Ectodermal cell (in vitro differentiated cells): ENCODE data around the gene RNF19B.

Experiments used
- H3K27ac ChIP-seq: 2 replicates; pipeline ENCODE4 v1.7.0; 2013; ENCODE audit warnings: mild to moderate bottlenecking, low read depth, low read length; ENCODE audit not compliant: insufficient read depth, poor library complexity, severe bottlenecking
- H3K27me3 ChIP-seq: 2 replicates; pipeline ENCODE4 v1.7.0; 2013; ENCODE audit warnings: mild to moderate bottlenecking, low read length; ENCODE audit not compliant: insufficient read depth, control insufficient read depth, poor library complexity, severe bottlenecking
- H3K36me3 ChIP-seq: one replicate; pipeline ENCODE4 v1.7.0; 2013; ENCODE audit warnings: low read length; ENCODE audit not compliant: control insufficient read depth, insufficient read depth
- H3K4me1 ChIP-seq: one replicate; pipeline ENCODE4 v1.7.0; 2013; ENCODE audit warnings: low read length; ENCODE audit not compliant: control insufficient read depth, insufficient read depth
- H3K4me3 ChIP-seq: 2 replicates; pipeline ENCODE4 v1.7.0; 2013; ENCODE audit warnings: low read depth, low read length, control low read depth; ENCODE audit not compliant: insufficient read depth
- H3K9me3 ChIP-seq: 2 replicates; pipeline ENCODE4 v1.7.0; 2013; ENCODE audit warnings: mild to moderate bottlenecking, low read length, moderate library complexity; ENCODE audit not compliant: control insufficient read depth
- WGBS, 2 experiments: methylation state at CpG; one replicate each; pipeline ENCODE4 v1.1.7; 2013; ENCODE audit warnings: missing lambda C conversion rate in 2 of 2; 5-methylcytosine and 5-hydroxymethylcytosine counted together

The RNF19B gene

GRCh38 chr1:32934535-32934934 is 30.1 kb downstream of the RNF19B start:
- no peaks in the 10 kb centered on the region for H3K9me3 ChIP-seq
- 93 to 97% methylated on average over 10 of the region's 10 CpGs for WGBS, 2 experiments
- peaks cover 7% of the 10 kb centered on the region for H3K36me3 ChIP-seq
- no peak overlapping the region for H3K27ac ChIP-seq
- H3K4me1 ChIP-seq = no peaks in the 10 kb centered on the region
- H3K27me3 ChIP-seq = no peaks in the 10 kb centered on the region
- H3K4me3 ChIP-seq = no peak overlapping the region

- Histone ChIP-seq H3K27me3 (no peaks in the 10 kb centered on the region), H3K9me3 (no peaks in the 10 kb centered on the region), H3K4me1 (no peaks in the 10 kb centered on the region), H3K27ac (no peak overlapping the region), H3K4me3 (no peak overlapping the region), H3K36me3 (peaks cover 7% of the 10 kb centered on the region)
- 78 to 84% methylated on average over 3 of the region's 3 CpGs for WGBS, 2 experiments
These were observed 30.8 kb downstream of the RNF19B start for GRCh38 chr1:32933742-32934322.

GRCh38 chr1:32931760-32932159 is 32.8 kb downstream of the RNF19B start:
- Histone ChIP-seq H3K9me3 (no peaks in the 10 kb centered on the region), H3K4me3 (no peak overlapping the region), H3K27me3 (peaks cover 11% of the 10 kb centered on the region), H3K4me1 (no peaks in the 10 kb centered on the region), H3K27ac (no peak overlapping the region), H3K36me3 (peaks cover 4% of the 10 kb centered on the region)
- WGBS, 2 experiments = 83 to 84% methylated on average over 1 of the region's 1 CpG

GRCh38 chr1:32929366-32929765 is 35.2 kb downstream of the RNF19B start:
- no peaks in the 10 kb centered on the region for H3K36me3 ChIP-seq
- WGBS, 2 experiments = 78 to 86% methylated on average over 1 to 2 of the region's 2 CpGs
- H3K27me3 ChIP-seq = peaks cover 34% of the 10 kb centered on the region
- H3K9me3 ChIP-seq = no peaks in the 10 kb centered on the region
- H3K4me3 ChIP-seq = no peak overlapping the region
- H3K4me1 ChIP-seq = peaks cover 15% of the 10 kb centered on the region
- no peak overlapping the region for H3K27ac ChIP-seq

- Histone ChIP-seq H3K27ac (no peak overlapping the region), H3K9me3 (no peaks in the 10 kb centered on the region), H3K4me1 (peaks cover 16% of the 10 kb centered on the region), H3K36me3 (no peaks in the 10 kb centered on the region), H3K27me3 (peaks cover 41% of the 10 kb centered on the region), H3K4me3 (no peak overlapping the region)
- WGBS, 2 experiments = 93 to 94% methylated on average over 8 of the region's 8 CpGs
These were observed 35.9 kb downstream of the RNF19B start for GRCh38 chr1:32928715-32929114.

GRCh38 chr1:32928285-32928684 is 36.3 kb downstream of the RNF19B start:
- H3K4me1 ChIP-seq = peaks cover 16% of the 10 kb centered on the region
- peaks cover 45% of the 10 kb centered on the region for H3K27me3 ChIP-seq
- no peak overlapping the region for H3K4me3 ChIP-seq
- WGBS, 2 experiments = 86 to 95% methylated on average over 2 of the region's 2 CpGs
- H3K9me3 ChIP-seq = no peaks in the 10 kb centered on the region
- no peak overlapping the region for H3K27ac ChIP-seq
- H3K36me3 ChIP-seq = no peaks in the 10 kb centered on the region

- Histone ChIP-seq H3K27me3 (peaks cover 51% of the 10 kb centered on the region), H3K36me3 (no peaks in the 10 kb centered on the region), H3K27ac (no peak overlapping the region), H3K4me1 (peaks cover 16% of the 10 kb centered on the region), H3K4me3 (no peak overlapping the region), H3K9me3 (no peaks in the 10 kb centered on the region)
- WGBS, 2 experiments = 91 to 92% methylated on average over 2 of the region's 2 CpGs
These were observed 37.2 kb downstream of the RNF19B start for GRCh38 chr1:32927441-32927840.

GRCh38 chr1:32926562-32926961 is 38.0 kb downstream of the RNF19B start:
- Histone ChIP-seq H3K36me3 (no peaks in the 10 kb centered on the region), H3K4me1 (peaks cover 16% of the 10 kb centered on the region), H3K4me3 (no peak overlapping the region), H3K27me3 (peaks cover 53% of the 10 kb centered on the region), H3K9me3 (no peaks in the 10 kb centered on the region), H3K27ac (no peak overlapping the region)
- 49 to 50% methylated on average over 5 to 6 of the region's 6 CpGs for WGBS, 2 experiments

- H3K9me3 ChIP-seq = no peaks in the 10 kb centered on the region
- no peaks in the 10 kb centered on the region for H3K36me3 ChIP-seq
- 1% methylated on average over 24 of the region's 24 CpGs for WGBS, 2 experiments
- no peak overlapping the region for H3K27ac ChIP-seq
- peaks cover 53% of the 10 kb centered on the region for H3K27me3 ChIP-seq
- H3K4me1 ChIP-seq = peaks cover 16% of the 10 kb centered on the region
- H3K4me3 ChIP-seq = peak overlapping the region; percentile 29
These were observed 39.0 kb downstream of the RNF19B start for GRCh38 chr1:32925403-32926162.

GRCh38 chr1:32924881-32925344 is 39.7 kb downstream of the RNF19B start:
- Histone ChIP-seq H3K27me3 (peaks cover 53% of the 10 kb centered on the region), H3K4me1 (peaks cover 16% of the 10 kb centered on the region), H3K36me3 (no peaks in the 10 kb centered on the region), H3K4me3 (peak overlapping the region; percentile 29), H3K27ac (no peak overlapping the region), H3K9me3 (no peaks in the 10 kb centered on the region)
- 1% methylated on average over 31 of the region's 31 CpGs for WGBS, 2 experiments
